ENCODE measurements around the gene ARL5C.
A peak's percentile ranks its signal among the peaks of the same experiment; 100 is the strongest.

ARL5C gene, protein sequence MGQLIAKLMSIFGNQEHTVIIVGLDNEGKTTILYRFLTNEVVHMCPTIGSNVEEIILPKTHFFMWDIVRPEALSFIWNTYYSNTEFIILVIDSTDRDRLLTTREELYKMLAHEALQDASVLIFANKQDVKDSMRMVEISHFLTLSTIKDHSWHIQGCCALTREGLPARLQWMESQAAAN

GRCh38 chr17:39165841-39166349 lies at the start of gene ARL5C:
Gene ARL5C (minus strand): TSS chr17:39166161. CDS start chr17:39165760, 401 bp downstream.
- DNase-seq (ENCODE audit: low read depth) = no peak

- no peak for DNase-seq (ENCODE audit: low read depth)
Observed at GRCh38 chr17:39213852-39214251, 47.9 kb upstream of the ARL5C start.

DNA sequence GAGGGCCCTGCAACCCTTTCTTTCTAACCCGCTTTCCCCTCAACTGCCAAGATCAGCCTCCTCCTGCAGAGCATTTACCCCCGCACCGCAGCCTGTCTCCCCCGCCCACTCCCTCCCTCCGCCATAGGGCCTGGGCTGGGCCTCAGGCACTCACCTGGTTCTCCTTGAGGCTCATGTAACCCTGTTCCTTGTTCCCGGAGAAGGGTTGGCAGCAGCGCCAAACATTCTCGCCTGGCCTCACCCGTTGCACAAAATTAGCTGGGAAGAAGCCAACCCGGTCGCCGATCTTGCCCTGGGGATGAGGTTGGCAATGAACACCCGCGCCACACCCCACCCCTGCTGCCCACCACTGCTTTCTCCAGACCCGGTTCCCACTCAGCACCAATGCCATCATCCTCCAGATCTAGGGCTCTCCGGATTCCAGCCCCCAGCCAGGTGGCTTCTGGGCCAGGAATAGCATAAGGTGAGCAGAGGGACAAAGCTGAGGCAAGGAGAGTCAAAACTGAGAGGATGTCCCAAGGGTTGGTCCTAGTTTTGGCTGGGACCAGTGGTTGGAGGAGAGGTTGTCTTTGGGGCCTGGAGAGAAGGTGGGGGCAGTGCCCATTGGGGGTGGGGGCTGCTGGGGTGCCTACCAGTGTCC lies 47.0 kb upstream of the ARL5C start:
- no peak for DNase-seq (ENCODE audit: low read depth)

DNA sequence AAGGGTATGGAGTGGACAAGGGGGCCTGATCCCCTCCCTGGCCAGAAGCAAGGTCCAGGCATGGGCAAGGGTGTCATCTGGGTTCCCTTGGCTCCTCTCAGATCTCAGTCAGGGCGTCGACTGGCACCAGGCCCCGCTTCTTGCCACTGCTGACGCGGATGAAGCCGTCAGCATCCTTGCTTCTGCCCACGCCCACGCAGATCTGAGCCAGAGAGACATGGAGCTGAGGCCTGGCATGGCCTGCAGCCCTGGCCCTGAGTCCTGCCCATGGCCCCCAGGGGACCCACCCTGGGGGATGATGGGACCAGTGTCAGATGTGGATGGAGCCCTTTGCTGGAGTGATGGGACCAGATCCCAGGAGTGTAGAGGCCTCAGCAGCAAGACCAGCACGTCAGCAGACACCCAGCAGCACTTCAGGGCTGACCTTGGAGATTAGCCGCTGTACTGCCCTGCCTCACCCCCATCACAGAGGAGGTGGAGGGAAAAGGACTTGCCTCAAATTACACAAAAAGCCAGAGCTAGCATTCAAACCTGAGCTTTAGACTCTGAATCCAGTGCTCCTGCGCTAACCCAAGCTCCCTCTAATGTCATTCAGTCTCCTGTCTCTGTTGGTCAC lies 46.3 kb upstream of the ARL5C start:
- DNase-seq (ENCODE audit: low read depth) = no peak

DNA sequence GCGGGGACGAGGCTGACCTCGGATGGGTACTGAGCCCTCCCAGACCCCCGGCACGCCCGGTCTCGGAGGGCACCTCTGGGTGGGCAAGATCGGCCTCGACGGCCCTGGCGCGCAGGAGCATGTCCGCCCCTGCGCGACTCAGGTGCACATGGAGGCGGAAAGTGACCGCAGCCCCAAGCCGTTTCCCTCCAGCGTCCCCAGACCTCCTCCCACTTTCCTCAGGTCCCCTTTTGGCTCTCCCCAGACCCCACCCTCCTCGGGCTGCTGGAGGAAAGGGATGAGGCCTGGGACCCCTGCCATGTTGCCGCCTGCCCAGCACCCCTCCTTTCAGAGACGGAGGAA lies 44.1 kb upstream of the ARL5C start:
- DNase-seq (ENCODE audit: low read depth) = no peak

DNA sequence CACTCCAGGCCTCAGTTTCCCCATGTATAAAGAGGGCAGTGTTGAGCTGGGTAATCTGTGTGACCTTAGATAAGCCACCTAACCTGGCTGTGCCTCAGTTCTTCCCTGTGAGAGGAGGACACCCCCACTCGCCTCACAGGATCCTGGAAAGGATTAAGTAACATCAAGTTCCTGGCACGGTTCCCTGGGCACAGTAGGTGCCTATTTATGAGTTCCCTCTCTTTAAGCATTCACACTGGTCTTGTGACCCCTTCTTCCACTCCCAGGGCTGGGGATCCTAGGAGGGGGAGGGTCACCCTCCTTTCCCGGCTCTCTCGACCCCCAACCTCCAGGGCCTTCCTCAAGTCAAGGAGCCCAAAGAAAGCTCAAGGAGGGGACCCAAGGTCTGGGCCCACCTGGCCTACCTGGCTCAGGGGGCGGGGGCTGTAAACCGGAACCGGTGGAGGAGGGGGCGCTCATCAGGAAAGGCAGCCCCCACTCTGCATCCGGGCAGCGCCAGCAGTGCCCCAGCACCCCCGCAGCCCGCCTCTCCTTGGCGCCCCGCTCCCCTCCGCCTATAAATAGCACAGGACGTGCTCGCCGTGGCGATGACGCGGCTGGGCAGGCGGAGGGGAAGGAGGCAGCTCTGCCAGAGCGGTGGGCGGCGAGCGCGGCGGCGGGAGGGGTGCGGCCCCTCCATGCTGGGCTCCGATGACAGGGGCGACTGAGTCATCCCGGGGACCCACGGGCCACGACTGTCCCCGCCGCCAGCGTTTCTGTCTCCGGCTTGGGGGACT lies 43.5 kb upstream of the ARL5C start:
- DNase-seq (ENCODE audit: low read depth) = no peak

GRCh38 chr17:39208893-39209292 lies 42.9 kb upstream of the ARL5C start:
- DNase-seq (ENCODE audit: low read depth) = no peak

- DNase-seq (ENCODE audit: low read depth) = no peak
Observed at GRCh38 chr17:39208136-39208535, 42.2 kb upstream of the ARL5C start.

GRCh38 chr17:39205112-39205526 lies 39.2 kb upstream of the ARL5C start:
- DNase-seq (ENCODE audit: low read depth) = no peak

GRCh38 chr17:39204245-39204644 lies 38.3 kb upstream of the ARL5C start:
- no peak for DNase-seq (ENCODE audit: low read depth)

GRCh38 chr17:39200957-39201510 lies 35.1 kb upstream of the ARL5C start:
- DNase-seq (ENCODE audit: low read depth) = no peak

DNA sequence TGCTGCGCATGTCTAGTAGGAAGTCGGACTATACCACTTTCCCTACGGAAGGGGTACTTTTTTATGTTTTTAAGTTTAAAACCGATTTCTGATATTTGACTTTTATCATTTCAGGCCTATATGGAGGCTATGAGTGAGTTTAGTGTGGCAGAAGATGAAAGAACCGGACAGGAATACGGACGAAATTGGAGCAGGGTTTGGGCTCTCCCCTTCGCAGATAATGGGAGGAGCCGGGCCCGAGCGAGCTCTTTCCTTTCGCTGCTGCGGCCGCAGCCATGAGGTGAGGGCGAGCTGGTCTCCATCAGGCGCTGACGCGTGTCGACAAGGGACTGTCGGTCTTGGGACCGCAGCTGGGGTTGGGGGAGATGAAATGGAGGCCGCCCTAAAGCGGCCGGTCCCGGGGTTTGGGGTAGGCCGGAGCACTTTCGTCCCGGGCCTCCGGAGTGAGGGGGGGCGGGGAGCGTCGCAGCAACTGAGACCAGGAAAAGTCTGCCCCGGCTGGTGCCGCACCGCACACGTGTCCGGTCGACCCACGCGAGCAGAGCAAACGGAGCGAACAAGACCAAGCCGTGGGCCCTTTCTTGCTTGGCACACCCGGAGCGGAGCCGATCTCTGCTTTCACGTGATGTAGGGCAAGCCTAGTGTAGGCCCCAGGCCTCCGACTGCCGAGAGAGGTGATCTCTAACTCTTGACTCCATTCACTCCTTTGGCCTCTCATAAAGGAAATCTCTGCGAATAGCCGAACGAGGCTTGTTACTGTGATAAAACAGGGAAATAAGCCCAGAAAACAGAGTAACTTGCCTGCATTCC lies 34.3 kb upstream of the ARL5C start, which contains the start of gene RPL19:
RPL19 (plus strand) TSS at position 214 of the 810 bp plus-strand sequence; CDS start at position 276, 62 bp downstream.
- DNase-seq (ENCODE audit: low read depth) = peak; percentile 88

DNA sequence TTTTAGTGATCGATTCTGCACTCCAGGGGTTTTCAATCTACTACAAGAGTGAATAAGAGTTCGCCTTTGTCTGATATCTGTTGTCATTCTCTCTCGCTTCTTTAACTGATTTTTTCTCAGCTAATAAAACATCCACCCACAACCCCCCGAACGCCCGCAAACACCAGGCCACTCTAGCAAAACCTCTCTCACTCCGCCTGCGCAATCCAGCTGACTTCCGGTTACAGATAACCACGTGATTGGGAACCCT lies 33.8 kb upstream of the ARL5C start:
- DNase-seq (ENCODE audit: low read depth) = no peak

- no peak for DNase-seq (ENCODE audit: low read depth)
Observed at GRCh38 chr17:39198186-39198566, 32.2 kb upstream of the ARL5C start.

- no peak for DNase-seq (ENCODE audit: low read depth)
Observed at GRCh38 chr17:39197380-39198185, 31.6 kb upstream of the ARL5C start, which contains the start of gene CACNB1. Gene CACNB1 (minus strand): TSS chr17:39197669. CDS start chr17:39197495, 174 bp downstream.

DNA sequence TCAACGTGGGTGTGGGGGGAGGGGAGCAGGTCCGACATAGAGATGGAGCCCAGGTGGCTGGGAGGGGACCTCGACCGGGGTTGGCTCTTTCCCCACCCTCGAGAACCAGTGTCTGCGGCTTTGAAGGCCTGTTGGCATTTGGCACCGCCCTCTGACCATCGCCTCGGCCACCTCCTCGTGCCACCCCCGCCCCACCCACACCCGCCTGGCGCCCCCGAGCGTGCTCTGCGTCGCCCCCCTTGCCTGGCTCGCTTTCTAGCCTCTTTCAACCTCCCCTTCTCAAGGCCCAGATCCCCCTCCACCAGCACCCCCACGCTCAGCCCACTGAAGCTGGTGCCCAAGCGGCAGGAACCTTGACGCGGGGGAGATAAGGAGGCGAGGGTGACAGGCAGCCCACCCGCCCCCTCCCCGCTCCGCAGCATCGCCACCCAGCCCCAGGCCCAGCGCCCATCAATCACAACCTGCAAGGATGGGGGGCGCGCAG lies 30.9 kb upstream of the ARL5C start:
- DNase-seq (ENCODE audit: low read depth) = no peak

- DNase-seq (ENCODE audit: low read depth) = no peak
Observed at GRCh38 chr17:39196241-39196807, 30.4 kb upstream of the ARL5C start.

DNA sequence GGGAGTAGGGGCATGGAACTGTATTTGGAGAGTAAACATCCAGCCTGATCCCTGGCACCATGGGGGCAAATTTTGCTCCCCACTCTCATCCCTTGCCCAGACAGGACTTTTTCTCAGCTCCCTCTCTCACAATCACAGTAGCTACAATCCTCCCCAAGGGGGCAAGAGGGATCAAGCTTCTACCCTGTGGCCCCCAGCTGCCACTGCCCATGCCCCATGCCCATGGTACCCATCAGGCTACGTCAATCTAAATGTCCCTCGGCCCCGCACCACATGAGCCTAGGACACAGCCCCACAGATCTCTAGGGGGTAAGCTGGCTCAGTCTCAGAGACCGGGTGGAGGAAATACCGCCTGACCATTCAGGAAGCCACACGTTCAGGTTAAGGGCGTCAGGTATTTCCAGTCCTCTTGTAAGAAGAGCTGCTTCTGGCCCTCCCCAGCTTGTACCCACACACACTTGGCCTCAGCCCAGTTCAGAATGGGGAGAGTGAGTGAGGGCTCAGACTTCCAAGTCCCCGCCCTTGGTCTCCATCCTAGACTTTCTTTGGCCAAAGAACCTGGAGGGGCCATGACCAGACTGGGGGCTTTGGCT lies 29.7 kb upstream of the ARL5C start:
- DNase-seq (ENCODE audit: low read depth) = no peak

- no peak for DNase-seq (ENCODE audit: low read depth)
Observed at GRCh38 chr17:39194985-39195524, 29.1 kb upstream of the ARL5C start.

Data from HS-5 (cell line).